Activated CD8-positive, alpha-beta T cell treated with anti-CD3 and anti-CD28 coated beads, Interleukin-2, amount 10 ng/mL, durations not matched to agents 7 days and 5 days (primary cell): ENCODE measurements around the gene UNC119B. TPM values are rescaled to one million over a fixed set of nuclear protein-coding genes. Genes with fewer than 3 reads are reported as not detected.
A peak's percentile ranks its signal among the peaks of the same experiment; 100 is the strongest.

ENCODE experiments used
- ATAC-seq: fragments of 150-1000 bp; cut with Tn5 transposase; one replicate; pipeline ENCODE4 v1.10.0; 2021; ENCODE audit warnings: moderate library complexity
- CTCF ChIA-PET: fragments of 350-600 bp; sonication (Branson Sonifier 250); formaldehyde crosslinking; loops from one replicate; lab custom pipeline; 2021; ENCODE audit warnings: antibody characterized with exemption; lab: Charles Lee
- POLR2A ChIA-PET: fragments of 350-600 bp; sonication (Branson Sonifier 250); formaldehyde crosslinking; loops from one replicate; lab custom pipeline; 2021; ENCODE audit warnings: antibody characterized with exemption; lab: Charles Lee
- DNase-seq: peaks from one replicate; pipeline ENCODE4 v3.0.0-alpha.2; 2020
- H3K27ac Mint-ChIP-seq: one replicate; pipeline ENCODE4 v1.8.0; 2021; ENCODE audit warnings: mild to moderate bottlenecking, mixed read lengths
- H3K27me3 Mint-ChIP-seq: one replicate; pipeline ENCODE4 v1.8.0; 2021; ENCODE audit warnings: low read depth, mixed read lengths
- H3K36me3 Mint-ChIP-seq: one replicate; pipeline ENCODE4 v1.8.0; 2021; ENCODE audit warnings: low read depth, mixed read lengths
- H3K4me1 Mint-ChIP-seq: one replicate; pipeline ENCODE4 v1.8.0; 2021; ENCODE audit warnings: low read depth, mixed read lengths
- H3K4me3 Mint-ChIP-seq: one replicate; pipeline ENCODE4 v1.8.0; 2021; ENCODE audit warnings: mild to moderate bottlenecking, mixed read lengths
- H3K9me3 Mint-ChIP-seq: one replicate; pipeline ENCODE4 v1.8.0; 2022; ENCODE audit warnings: mixed read lengths; ENCODE audit not compliant: insufficient read depth
- total RNA-seq, 2 experiments: library from RNA; stranded (reverse); gene quantifications; one replicate each; pipeline ENCODE4 v1.2.3, GENCODE V29; 2021

Gene UNC119B
- total RNA-seq, 2 experiments from 2014 or later = 18.5 to 18.9 TPM

GRCh38 chr12:120677765-120678473 is 32.3 kb upstream of the UNC119B start:
- Mint-ChIP-seq H3K27me3 (peaks cover 4% of the 10 kb centered on the region), H3K27ac (peak overlapping the region; percentile 77), H3K36me3 (no peaks in the 10 kb centered on the region), H3K4me3 (no peak overlapping the region), H3K4me1 (peaks cover 33% of the 10 kb centered on the region), H3K9me3 (no peaks in the 10 kb centered on the region)
- peak; percentile 52 for ATAC-seq
- ChIA-PET CTCF (interaction anchor here (0.6 to 8.9 kb wide), 4 partner anchors 12 to 451 kb away, joined by 3 to 63 read pairs (median 9); no protein-coding TSS in a partner anchor), POLR2A (interaction anchor here (1.5 kb wide), 1 partner anchor 9 kb away, joined by 3 read pairs; the partner anchor contains the start of gene MLEC)
- peak; percentile 46 for DNase-seq

GRCh38 chr12:120678572-120678971 is 31.7 kb upstream of the UNC119B start:
- Mint-ChIP-seq H3K27me3 (peaks cover 4% of the 10 kb centered on the region), H3K27ac (peak overlapping the region; percentile 77), H3K4me1 (peaks cover 33% of the 10 kb centered on the region), H3K4me3 (no peak overlapping the region), H3K36me3 (no peaks in the 10 kb centered on the region), H3K9me3 (no peaks in the 10 kb centered on the region)
- CTCF ChIA-PET = interaction anchor here (0.6 to 8.9 kb wide), 4 partner anchors 11 to 98 kb away, joined by 3 to 63 read pairs (median 9); no protein-coding TSS in a partner anchor
- POLR2A ChIA-PET = interaction anchor here (1.5 kb wide), 1 partner anchor 8 kb away, joined by 3 read pairs; the partner anchor contains the start of gene MLEC
- DNase-seq (peak; percentile 36), ATAC-seq (no peak)

- no peaks in the 10 kb centered on the region for H3K9me3 Mint-ChIP-seq
- DNase-seq (no peak), ATAC-seq (no peak)
- no peaks in the 10 kb centered on the region for H3K36me3 Mint-ChIP-seq
- peak overlapping the region; percentile 10 for H3K4me3 Mint-ChIP-seq
- peaks cover 42% of the 10 kb centered on the region for H3K4me1 Mint-ChIP-seq
- no peak overlapping the region for H3K27ac Mint-ChIP-seq
- ChIA-PET POLR2A (no interaction called here), CTCF (interaction anchor here (2.7 to 8.9 kb wide), 2 partner anchors 9 to 32 kb away, joined by 15 to 63 read pairs; no protein-coding TSS in a partner anchor)
- H3K27me3 Mint-ChIP-seq = peaks cover 4% of the 10 kb centered on the region
Measured at GRCh38 chr12:120680165-120680738, 30.0 kb upstream of the UNC119B start.

GRCh38 chr12:120684523-120684932 is 25.7 kb upstream of the UNC119B start:
- Mint-ChIP-seq H3K4me3 (no peak overlapping the region), H3K27me3 (no peaks in the 10 kb centered on the region), H3K9me3 (no peaks in the 10 kb centered on the region), H3K27ac (no peak overlapping the region), H3K36me3 (no peaks in the 10 kb centered on the region), H3K4me1 (peaks cover 42% of the 10 kb centered on the region)
- no peak for DNase-seq
- ChIA-PET POLR2A (no interaction called here), CTCF (interaction anchor here (0.8 to 1.2 kb wide), 2 partner anchors 36 to 287 kb away, joined by 3 to 4 read pairs; no protein-coding TSS in a partner anchor)
- no peak for ATAC-seq

DNA sequence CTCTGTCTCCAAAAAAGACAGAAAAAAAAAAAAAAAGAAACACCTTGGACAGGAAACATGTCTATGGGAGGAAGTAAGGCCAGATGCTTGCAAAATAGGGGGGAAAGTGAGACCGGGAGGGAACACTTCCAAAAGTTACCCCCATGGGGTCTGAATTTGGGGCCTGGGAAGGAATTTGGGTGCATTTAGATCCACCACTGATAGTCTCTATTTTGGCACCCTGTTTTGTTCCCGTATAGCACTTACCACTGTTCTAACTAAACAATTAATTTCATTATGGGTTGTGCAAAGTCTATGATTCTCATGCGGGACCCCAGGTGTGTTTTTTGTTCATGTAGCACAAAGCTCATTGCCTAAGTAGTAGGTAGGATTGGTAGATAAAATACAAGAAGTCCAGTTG is 24.7 kb upstream of the UNC119B start:
- POLR2A ChIA-PET = no interaction called here
- no peaks in the 10 kb centered on the region for H3K36me3 Mint-ChIP-seq
- H3K27ac Mint-ChIP-seq = peak overlapping the region; percentile 81
- H3K9me3 Mint-ChIP-seq = no peaks in the 10 kb centered on the region
- CTCF ChIA-PET = interaction anchor here (1.2 to 10.4 kb wide), 4 partner anchors 25 to 103 kb away, joined by 3 to 98 read pairs (median 23); partner anchors contain the start of genes POP5 and UNC119B
- no peak for ATAC-seq
- H3K27me3 Mint-ChIP-seq = no peaks in the 10 kb centered on the region
- H3K4me3 Mint-ChIP-seq = peak overlapping the region; percentile 84
- DNase-seq = no peak
- peaks cover 43% of the 10 kb centered on the region for H3K4me1 Mint-ChIP-seq

DNA sequence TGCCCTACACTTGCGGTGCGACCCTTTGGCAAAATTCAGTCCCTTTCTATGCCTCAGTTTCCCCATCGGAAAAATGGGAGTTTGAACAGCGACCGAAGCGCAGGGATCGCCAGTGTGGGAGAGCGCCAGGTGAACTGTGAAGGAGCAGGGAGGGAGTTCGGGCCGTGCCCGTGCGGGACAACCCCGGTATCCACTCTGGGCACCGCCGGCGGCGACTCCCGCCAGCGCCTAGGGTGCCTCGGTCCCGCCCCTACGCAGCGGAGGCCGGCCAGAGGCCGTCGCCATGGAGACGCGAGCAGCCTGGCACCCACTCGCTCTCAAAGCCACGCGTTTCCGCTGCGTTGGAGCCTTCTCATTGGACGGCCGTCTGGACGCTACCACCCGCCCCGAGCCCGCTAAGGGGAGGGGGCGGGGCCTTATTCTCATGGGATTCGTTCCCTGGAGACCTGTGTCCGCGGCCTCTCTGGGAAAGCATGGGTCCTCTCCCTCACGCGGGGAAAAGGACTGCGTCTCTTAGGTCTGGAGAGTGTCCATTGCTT is 24.0 kb upstream of the UNC119B start:
- ChIA-PET POLR2A (interaction anchor here (1.0 to 1.4 kb wide), 4 partner anchors 8 to 393 kb away, joined by 3 to 5 read pairs (median 3); partner anchors contain the start of gene RNU4-1), CTCF (interaction anchor here (0.6 to 10.4 kb wide), 7 partner anchors 12 to 384 kb away, joined by 3 to 98 read pairs (median 3); partner anchors contain the start of genes POP5, SIRT4 and UNC119B)
- Mint-ChIP-seq H3K4me1 (peaks cover 47% of the 10 kb centered on the region), H3K27me3 (no peaks in the 10 kb centered on the region), H3K9me3 (no peaks in the 10 kb centered on the region), H3K4me3 (peak overlapping the region; percentile 84), H3K27ac (peak overlapping the region; percentile 81), H3K36me3 (no peaks in the 10 kb centered on the region)
- peak; percentile 99 for DNase-seq
- peak; percentile 79 for ATAC-seq

GRCh38 chr12:120686690-120687577 is 23.3 kb upstream of the UNC119B start, which contains the start of gene MLEC:
TSS of gene MLEC (plus strand) at chr12:120687149. CDS start at chr12:120687297, 148 bp downstream.
- Mint-ChIP-seq H3K4me3 (peak within 1 kb of the TSS; percentile 93), H3K4me1 (peaks cover 54% of the 10 kb centered on the region), H3K27me3 (no peaks in the 10 kb centered on the region), H3K27ac (peak within 1 kb of the TSS; percentile 81), H3K36me3 (no peaks in the 10 kb centered on the region), H3K9me3 (no peaks in the 10 kb centered on the region)
- ATAC-seq (peak; percentile 87), DNase-seq (peak; percentile 99)
- POLR2A ChIA-PET = interaction anchor here (0.6 to 1.7 kb wide), 6 partner anchors 9 to 394 kb away, joined by 3 to 5 read pairs (median 3); partner anchors contain the start of genes COQ5 and RNU4-1
- CTCF ChIA-PET = interaction anchor here (0.6 to 10.4 kb wide), 9 partner anchors 13 to 384 kb away, joined by 3 to 98 read pairs (median 3); partner anchors contain the start of genes POP5, SIRT4 and UNC119B

DNA sequence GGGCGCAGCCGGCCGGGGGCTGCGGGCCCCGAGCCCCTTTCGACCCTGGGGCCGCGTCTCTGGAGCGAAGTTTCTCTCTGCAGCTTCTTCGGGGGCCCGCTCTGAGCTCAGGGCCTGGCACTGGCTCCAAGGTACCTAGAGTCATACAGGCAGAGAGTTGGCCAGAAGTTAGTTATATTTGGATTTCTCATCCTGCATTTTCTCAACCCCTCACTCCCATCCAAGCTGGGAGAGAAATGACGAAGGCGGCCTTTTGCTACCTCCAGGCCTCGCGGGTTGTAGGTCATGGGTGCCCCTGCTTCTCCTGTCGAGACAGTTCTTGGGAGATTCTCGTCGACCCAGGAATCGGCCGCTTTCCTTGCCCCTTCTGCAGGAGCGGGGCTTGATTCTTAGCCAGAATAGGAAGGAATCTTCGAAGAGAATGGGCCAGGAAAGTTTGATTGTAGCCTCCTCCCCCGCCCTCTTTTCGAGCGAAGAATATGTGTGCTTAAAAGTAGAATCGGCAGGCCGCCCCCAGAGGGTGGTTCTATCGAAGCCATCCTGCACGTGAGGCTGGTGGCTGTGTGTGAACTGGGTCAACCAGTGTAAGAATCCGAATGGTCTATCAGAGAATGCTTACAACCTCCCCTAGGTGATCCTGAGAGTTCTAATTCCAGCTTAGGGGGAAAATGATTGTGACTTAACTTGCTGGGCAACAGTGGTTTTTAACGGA is 22.5 kb upstream of the UNC119B start:
- Mint-ChIP-seq H3K36me3 (peaks cover 5% of the 10 kb centered on the region), H3K9me3 (no peaks in the 10 kb centered on the region), H3K4me3 (peak overlapping the region; percentile 93), H3K4me1 (peaks cover 62% of the 10 kb centered on the region), H3K27ac (peak overlapping the region; percentile 77), H3K27me3 (no peaks in the 10 kb centered on the region)
- DNase-seq = peak; percentile 59
- ATAC-seq = no peak
- ChIA-PET POLR2A (interaction anchor here (0.6 to 1.7 kb wide), 6 partner anchors 9 to 412 kb away, joined by 3 to 5 read pairs (median 3); partner anchors contain the start of genes COQ5 and RNU4-1), CTCF (interaction anchor here (0.7 to 10.4 kb wide), 8 partner anchors 8 to 284 kb away, joined by 3 to 98 read pairs (median 10); partner anchors contain the start of genes POP5 and UNC119B)

GRCh38 chr12:120688527-120689071 is 21.7 kb upstream of the UNC119B start:
- POLR2A ChIA-PET = interaction anchor here (0.6 to 1.7 kb wide), 2 partner anchors 107 to 160 kb away, joined by 4 read pairs; partner anchors contain the start of gene COQ5
- H3K4me1 Mint-ChIP-seq = peaks cover 66% of the 10 kb centered on the region

More at GRCh38 chr12:120688527-120689071, 21.7 kb upstream of the UNC119B start:
- H3K4me3 Mint-ChIP-seq = peak overlapping the region; percentile 93
- DNase-seq = no peak
- ATAC-seq = no peak
- no peaks in the 10 kb centered on the region for H3K9me3 Mint-ChIP-seq
- H3K36me3 Mint-ChIP-seq = peaks cover 9% of the 10 kb centered on the region
- peak overlapping the region; percentile 64 for H3K27ac Mint-ChIP-seq
- CTCF ChIA-PET = interaction anchor here (1.2 to 10.4 kb wide), 7 partner anchors 9 to 285 kb away, joined by 3 to 98 read pairs (median 15); partner anchors contain the start of genes POP5 and UNC119B
- no peaks in the 10 kb centered on the region for H3K27me3 Mint-ChIP-seq
